Adrenal gland (tissue), 5 donors: ENCODE results near the gene TRAF7.

Experiments used
- POLR2A ChIP-seq, 2 donors: fragments of 450-650 bp; IDR thresholded peaks; one replicate each; pipeline ENCODE4 v1.6.1; 2017; ENCODE audit warnings: antibody characterized with exemption in 2 of 2, mild to moderate bottlenecking in 2 of 2, moderate library complexity in 1 of 2
- TF ChIP-seq, protein P1 (sequence below), 6 experiments: fragments of 450-650 bp in 4 of 6; fragments of 200-600 bp in 2 of 6; sonication (generic) in 1 of 6; IDR thresholded peaks; 1 replicate in 5 of 6; 2 replicates in 1 of 6; pipeline versions ENCODE4 v1.5.1 to v1.8.0; 2016 to 2021; ENCODE audit warnings: antibody characterized with exemption in 6 of 6, mild to moderate bottlenecking in 2 of 6, moderate library complexity in 1 of 6
- donor health status: DM: no; HTN: no; CAD: no.

DNA sequence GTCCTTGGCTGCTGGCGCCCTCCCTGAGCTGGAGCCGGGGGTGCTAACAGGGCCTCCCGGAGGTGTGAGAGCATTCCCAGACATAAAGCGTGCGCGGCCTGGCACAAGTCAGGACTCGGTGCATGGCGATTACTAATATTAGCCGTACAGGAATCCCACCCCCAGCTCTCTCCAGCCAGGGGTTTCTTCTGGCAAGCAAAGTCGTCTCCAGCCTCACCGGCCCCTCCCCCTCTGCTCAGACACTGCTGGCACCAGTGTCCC lies 35.8 kb downstream of the TRAF7 start:
- TF ChIP-seq, protein P1, sequence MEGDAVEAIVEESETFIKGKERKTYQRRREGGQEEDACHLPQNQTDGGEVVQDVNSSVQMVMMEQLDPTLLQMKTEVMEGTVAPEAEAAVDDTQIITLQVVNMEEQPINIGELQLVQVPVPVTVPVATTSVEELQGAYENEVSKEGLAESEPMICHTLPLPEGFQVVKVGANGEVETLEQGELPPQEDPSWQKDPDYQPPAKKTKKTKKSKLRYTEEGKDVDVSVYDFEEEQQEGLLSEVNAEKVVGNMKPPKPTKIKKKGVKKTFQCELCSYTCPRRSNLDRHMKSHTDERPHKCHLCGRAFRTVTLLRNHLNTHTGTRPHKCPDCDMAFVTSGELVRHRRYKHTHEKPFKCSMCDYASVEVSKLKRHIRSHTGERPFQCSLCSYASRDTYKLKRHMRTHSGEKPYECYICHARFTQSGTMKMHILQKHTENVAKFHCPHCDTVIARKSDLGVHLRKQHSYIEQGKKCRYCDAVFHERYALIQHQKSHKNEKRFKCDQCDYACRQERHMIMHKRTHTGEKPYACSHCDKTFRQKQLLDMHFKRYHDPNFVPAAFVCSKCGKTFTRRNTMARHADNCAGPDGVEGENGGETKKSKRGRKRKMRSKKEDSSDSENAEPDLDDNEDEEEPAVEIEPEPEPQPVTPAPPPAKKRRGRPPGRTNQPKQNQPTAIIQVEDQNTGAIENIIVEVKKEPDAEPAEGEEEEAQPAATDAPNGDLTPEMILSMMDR (IDR thresholded peaks at IDR 0.05), result no peak
- TF ChIP-seq POLR2A (IDR thresholded peaks at IDR 0.05), result no peak
